HCT116 (cell line): ENCODE measurements around the gene IGF2R. TPM values are rescaled to one million over a fixed set of nuclear protein-coding genes. Genes with fewer than 3 reads are reported as not detected.
"Not testable (repeated sequence)": the region's sequence is repeated elsewhere in the genome, so short reads cannot be mapped to it uniquely, and the experiment has no call there.

Experiments used
- ATAC-seq: fragments of 200-7000 bp; cut with Tn5 transposase; 2 replicates; pipeline ENCODE4 v1.9.1; 2020; ENCODE audit warnings: mild to moderate bottlenecking, moderate library complexity
- BruUV-seq: library from RNA; stranded (reverse); fragments of 400-500 nt; replicated peaks from 2 replicates; lab custom pipeline; 2021; lab: Mats Ljungman, UMichigan
- CTCF ChIA-PET: fragments of 300-600 bp; sonication (Branson Sonifier 250); formaldehyde crosslinking; loops from one replicate; lab custom pipeline; 2021; ENCODE audit warnings: antibody characterized with exemption; lab: Charles Lee
- POLR2A ChIA-PET: fragments of 300-600, 350-600 bp; sonication (Branson Sonifier 250); formaldehyde crosslinking; loops from one replicate; lab custom pipeline; 2021; ENCODE audit warnings: antibody characterized with exemption; lab: Charles Lee
- RAD21 ChIA-PET, 2 experiments: fragments of 300-600 bp; sonication (Branson Sonifier 250); formaldehyde crosslinking; loops; one replicate each; lab custom pipeline; 2023; ENCODE audit warnings: low total read pairs in 2 of 2; ENCODE audit not compliant: uncharacterized antibody in 2 of 2, unreplicated experiment in 2 of 2, low non-redundant PET in 1 of 2; lab: Charles Lee
- DNase-seq: peaks from one replicate; pipeline ENCODE4 v3.0.0-alpha.2; 2010; ENCODE audit warnings: low read depth, low spot score
- H2AFZ ChIP-seq: fragments of 200-600 bp; shearing (Covaris generic), sonication (generic); 2 replicates; pipeline ENCODE4 v1.6.1; 2017; ENCODE audit warnings: low read depth, mixed run types, mixed read lengths, antibody characterized with exemption, low read length; ENCODE audit not compliant: poor library complexity, severe bottlenecking
- H3K27ac ChIP-seq: 2 replicates; pipeline ENCODE4 v1.5.1; 2012; ENCODE audit warnings: low read depth, low read length
- H3K27me3 ChIP-seq: fragments of 200-600 bp; sonication (generic); 2 replicates; pipeline ENCODE4 v1.6.1; 2016; ENCODE audit warnings: mixed run types, low read length, mixed read lengths; ENCODE audit not compliant: insufficient read depth
- H3K36me3 ChIP-seq, 2 experiments: fragments of 200-500 bp in 1 of 2; fragments of 200-600 bp in 1 of 2; sonication (Bioruptor generic) in 1 of 2; sonication (generic) in 1 of 2; 2 replicates each; pipeline versions ENCODE4 v1.5.1 to v1.6.1; 2014 to 2016; ENCODE audit warnings: low read length in 2 of 2, inconsistent platforms in 1 of 2, mixed read lengths in 1 of 2, mixed run types in 1 of 2; ENCODE audit not compliant: insufficient read depth in 2 of 2, control insufficient read depth in 1 of 2
- H3K4me1 ChIP-seq, 2 experiments: fragments of 200-600 bp in 1 of 2; sonication (generic) in 1 of 2; 2 replicates each; pipeline versions ENCODE4 v1.5.1 to v1.6.1; 2012 to 2017; ENCODE audit warnings: low read length in 2 of 2, inconsistent platforms in 1 of 2, mild to moderate bottlenecking in 1 of 2, mixed read lengths in 1 of 2, mixed run types in 1 of 2, moderate library complexity in 1 of 2; ENCODE audit not compliant: insufficient read depth in 2 of 2, control insufficient read depth in 1 of 2
- H3K4me2 ChIP-seq: fragments of 200-600 bp; sonication (generic); 2 replicates; pipeline ENCODE4 v1.6.1; 2017; ENCODE audit warnings: mixed run types, low read length, mixed read lengths
- H3K4me3 ChIP-seq, 2 experiments: fragments of 200-600 bp in 1 of 2; sonication (generic) in 1 of 2; replicated peaks in 1 of 2; 2 replicates each; pipeline ENCODE4 v1.5.1; 2011 to 2016; ENCODE audit warnings: low read length in 2 of 2, control low read depth in 1 of 2, low read depth in 1 of 2, mild to moderate bottlenecking in 1 of 2, mixed read lengths in 1 of 2, mixed run types in 1 of 2
- H3K79me2 ChIP-seq: fragments of 200-600 bp; sonication (generic); 2 replicates; pipeline ENCODE4 v1.6.1; 2017; ENCODE audit warnings: mild to moderate bottlenecking, mixed run types, low read length, moderate library complexity, mixed read lengths; ENCODE audit not compliant: insufficient read depth
- H3K9ac ChIP-seq: fragments of 200-600 bp; sonication (generic); 2 replicates; pipeline ENCODE4 v1.6.1; 2016; ENCODE audit warnings: low read length, mixed read lengths
- H3K9me2 ChIP-seq: fragments of 200-600 bp; sonication (generic), shearing (Covaris generic); 2 replicates; pipeline ENCODE4 v1.6.1; 2017; ENCODE audit warnings: mixed run types, mild to moderate bottlenecking, moderate library complexity; ENCODE audit not compliant: insufficient read depth
- H3K9me3 ChIP-seq, 2 experiments: fragments of 200-500 bp in 1 of 2; fragments of 200-600 bp in 1 of 2; sonication (Bioruptor generic) in 1 of 2; sonication (generic) in 1 of 2; 2 replicates each; pipeline ENCODE4 v1.6.1; 2014 to 2017; ENCODE audit warnings: low read length in 2 of 2, mixed read lengths in 2 of 2, inconsistent platforms in 1 of 2, low read depth in 1 of 2, mild to moderate bottlenecking in 1 of 2, mixed run types in 1 of 2, moderate library complexity in 1 of 2; ENCODE audit not compliant: control insufficient read depth in 1 of 2, insufficient read depth in 1 of 2
- H4K20me1 ChIP-seq: fragments of 200-600 bp; sonication (generic), shearing (Covaris generic); 2 replicates; pipeline ENCODE4 v1.6.1; 2017; ENCODE audit warnings: mixed run types, mild to moderate bottlenecking, moderate library complexity; ENCODE audit not compliant: insufficient read depth
- EGR1 ChIP-seq: IDR thresholded peaks from 2 replicates; pipeline ENCODE4 v1.6.1; 2012; ENCODE audit warnings: low read depth
- ELF1 ChIP-seq: IDR thresholded peaks from 2 replicates; pipeline ENCODE4 v1.6.1; 2012; ENCODE audit warnings: low read depth, borderline replicate concordance
- FOSL1 ChIP-seq: IDR thresholded peaks from 2 replicates; pipeline ENCODE4 v1.6.1; 2012; ENCODE audit warnings: low read depth
- POLR2AphosphoS5 ChIP-seq: IDR thresholded peaks from 2 replicates; pipeline ENCODE4 v1.6.1; 2011; ENCODE audit warnings: mild to moderate bottlenecking, low read depth, low read length, moderate library complexity
- RAD21 ChIP-seq: IDR thresholded peaks from 2 replicates; pipeline ENCODE4 v1.6.1; 2012; ENCODE audit warnings: low read depth, mild to moderate bottlenecking
- SRF ChIP-seq: IDR thresholded peaks from 2 replicates; pipeline ENCODE4 v1.6.1; 2012; ENCODE audit warnings: low read depth
- intact Hi-C: fragments of 100-400 bp; cut with micrococcal nuclease; formaldehyde crosslinking; loops from 2 replicates; pipeline ENCODE4 v1.10.0; 2022
- total RNA-seq: library from RNA; stranded (reverse); gene quantifications from one replicate; pipeline ENCODE4 v1.2.1, GENCODE V29; 2021; ENCODE audit not compliant: unreplicated experiment
- TF ChIP-seq, protein P1 (sequence below): IDR thresholded peaks from 2 replicates; pipeline ENCODE4 v1.6.1; 2012; ENCODE audit warnings: low read depth
- TF ChIP-seq, protein P2 (sequence below): IDR thresholded peaks from 2 replicates; pipeline ENCODE4 v1.6.1; 2012
- TF ChIP-seq, protein P3 (sequence below): IDR thresholded peaks from 2 replicates; pipeline ENCODE4 v1.6.1; 2011; ENCODE audit warnings: mild to moderate bottlenecking, low read length, moderate library complexity; ENCODE audit not compliant: insufficient replicate concordance; ENCODE audit errors: extremely low read depth

The IGF2R gene
- total RNA-seq, 1 experiment from 2014 or later: 37.0 TPM

DNA sequence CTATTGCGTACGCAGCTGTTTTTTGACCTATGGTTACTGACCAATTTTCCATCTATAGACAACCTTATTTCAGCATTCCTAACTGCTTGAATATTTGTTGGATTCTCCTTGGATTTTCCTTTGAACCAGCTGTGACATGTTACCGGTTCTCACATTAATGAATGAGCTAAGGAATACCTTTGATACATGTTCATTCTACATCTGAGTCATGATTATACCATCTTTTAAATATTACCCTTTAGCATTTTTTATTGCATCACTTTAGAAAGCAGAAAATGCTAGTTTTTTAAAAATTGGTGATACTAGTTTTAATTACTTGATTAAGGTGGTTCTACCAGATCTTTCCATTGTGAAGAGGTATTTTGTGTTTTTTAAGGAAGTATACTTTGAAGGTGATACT is 1.9 kb upstream of the IGF2R start:
- ChIA-PET RAD21 (no interaction called here), POLR2A (no interaction called here), CTCF (no interaction called here)
- Histone ChIP-seq H3K36me3 (no peaks in the 10 kb centered on the region), H3K4me2 (no peak overlapping the region), H3K79me2 (peaks cover 21% of the 10 kb centered on the region), H3K9ac (no peak overlapping the region), H3K9me3 (no peaks in the 10 kb centered on the region), H3K27ac (no peak overlapping the region), H2AFZ (no peak overlapping the region), H3K4me1 (peaks cover 8 to 20% of the 10 kb centered on the region in 2 experiments; a peak in 2 of 4 replicates), H3K9me2 (no peaks in the 10 kb centered on the region), H3K4me3 (no peak overlapping the region), H3K27me3 (peaks cover 12% of the 10 kb centered on the region; the same call in 1 of the 2 replicates), H4K20me1 (no peaks in the 10 kb centered on the region)
- intact Hi-C loops: loop anchor here (5.0 kb wide), 1 partner anchor 180 kb away; the partner anchor contains the start of gene TCP1
- ATAC-seq (no peak), DNase-seq (no peak)
- no TSS peak for BruUV-seq
- TF ChIP-seq EGR1 (no peak), POLR2AphosphoS5 (no peak), RAD21 (no peak), FOSL1 (no peak), ELF1 (no peak), SRF (no peak)
- TF ChIP-seq, protein P1, sequence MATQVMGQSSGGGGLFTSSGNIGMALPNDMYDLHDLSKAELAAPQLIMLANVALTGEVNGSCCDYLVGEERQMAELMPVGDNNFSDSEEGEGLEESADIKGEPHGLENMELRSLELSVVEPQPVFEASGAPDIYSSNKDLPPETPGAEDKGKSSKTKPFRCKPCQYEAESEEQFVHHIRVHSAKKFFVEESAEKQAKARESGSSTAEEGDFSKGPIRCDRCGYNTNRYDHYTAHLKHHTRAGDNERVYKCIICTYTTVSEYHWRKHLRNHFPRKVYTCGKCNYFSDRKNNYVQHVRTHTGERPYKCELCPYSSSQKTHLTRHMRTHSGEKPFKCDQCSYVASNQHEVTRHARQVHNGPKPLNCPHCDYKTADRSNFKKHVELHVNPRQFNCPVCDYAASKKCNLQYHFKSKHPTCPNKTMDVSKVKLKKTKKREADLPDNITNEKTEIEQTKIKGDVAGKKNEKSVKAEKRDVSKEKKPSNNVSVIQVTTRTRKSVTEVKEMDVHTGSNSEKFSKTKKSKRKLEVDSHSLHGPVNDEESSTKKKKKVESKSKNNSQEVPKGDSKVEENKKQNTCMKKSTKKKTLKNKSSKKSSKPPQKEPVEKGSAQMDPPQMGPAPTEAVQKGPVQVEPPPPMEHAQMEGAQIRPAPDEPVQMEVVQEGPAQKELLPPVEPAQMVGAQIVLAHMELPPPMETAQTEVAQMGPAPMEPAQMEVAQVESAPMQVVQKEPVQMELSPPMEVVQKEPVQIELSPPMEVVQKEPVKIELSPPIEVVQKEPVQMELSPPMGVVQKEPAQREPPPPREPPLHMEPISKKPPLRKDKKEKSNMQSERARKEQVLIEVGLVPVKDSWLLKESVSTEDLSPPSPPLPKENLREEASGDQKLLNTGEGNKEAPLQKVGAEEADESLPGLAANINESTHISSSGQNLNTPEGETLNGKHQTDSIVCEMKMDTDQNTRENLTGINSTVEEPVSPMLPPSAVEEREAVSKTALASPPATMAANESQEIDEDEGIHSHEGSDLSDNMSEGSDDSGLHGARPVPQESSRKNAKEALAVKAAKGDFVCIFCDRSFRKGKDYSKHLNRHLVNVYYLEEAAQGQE: no peak
- TF ChIP-seq, protein P2, sequence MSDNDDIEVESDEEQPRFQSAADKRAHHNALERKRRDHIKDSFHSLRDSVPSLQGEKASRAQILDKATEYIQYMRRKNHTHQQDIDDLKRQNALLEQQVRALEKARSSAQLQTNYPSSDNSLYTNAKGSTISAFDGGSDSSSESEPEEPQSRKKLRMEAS: no peak
- TF ChIP-seq, protein P3, sequence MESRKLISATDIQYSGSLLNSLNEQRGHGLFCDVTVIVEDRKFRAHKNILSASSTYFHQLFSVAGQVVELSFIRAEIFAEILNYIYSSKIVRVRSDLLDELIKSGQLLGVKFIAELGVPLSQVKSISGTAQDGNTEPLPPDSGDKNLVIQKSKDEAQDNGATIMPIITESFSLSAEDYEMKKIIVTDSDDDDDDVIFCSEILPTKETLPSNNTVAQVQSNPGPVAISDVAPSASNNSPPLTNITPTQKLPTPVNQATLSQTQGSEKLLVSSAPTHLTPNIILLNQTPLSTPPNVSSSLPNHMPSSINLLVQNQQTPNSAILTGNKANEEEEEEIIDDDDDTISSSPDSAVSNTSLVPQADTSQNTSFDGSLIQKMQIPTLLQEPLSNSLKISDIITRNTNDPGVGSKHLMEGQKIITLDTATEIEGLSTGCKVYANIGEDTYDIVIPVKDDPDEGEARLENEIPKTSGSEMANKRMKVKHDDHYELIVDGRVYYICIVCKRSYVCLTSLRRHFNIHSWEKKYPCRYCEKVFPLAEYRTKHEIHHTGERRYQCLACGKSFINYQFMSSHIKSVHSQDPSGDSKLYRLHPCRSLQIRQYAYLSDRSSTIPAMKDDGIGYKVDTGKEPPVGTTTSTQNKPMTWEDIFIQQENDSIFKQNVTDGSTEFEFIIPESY: no peak

DNA sequence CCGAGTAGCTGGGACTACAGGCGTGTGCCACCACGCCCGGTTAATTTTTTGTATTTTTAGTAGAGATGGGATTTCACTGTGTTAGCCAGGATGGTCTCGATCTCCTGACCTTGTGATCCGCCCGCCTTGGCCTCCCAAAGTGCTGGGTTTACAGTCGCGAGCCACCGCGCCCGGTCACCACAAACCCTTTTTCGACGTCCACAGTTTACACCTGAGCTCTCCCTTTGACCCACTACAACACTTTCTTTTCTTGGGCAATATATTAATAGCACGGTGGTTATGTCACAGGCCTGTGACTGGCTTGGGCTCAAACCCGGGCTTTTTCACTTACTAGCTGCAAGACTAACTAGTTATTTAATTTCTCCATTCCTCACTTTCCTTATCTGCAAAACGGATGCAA is 1.3 kb upstream of the IGF2R start:
- Histone ChIP-seq H3K79me2 (peaks cover 28% of the 10 kb centered on the region), H3K4me2 (peak overlapping the region; percentile 82), H3K9ac (peak overlapping the region; percentile 70; the same call in 1 of the 2 replicates), H3K4me1 (peaks cover 8 to 20% of the 10 kb centered on the region in 2 experiments; a peak in 2 of 4 replicates), H3K27me3 (peaks cover 12% of the 10 kb centered on the region; the same call in 1 of the 2 replicates)
- BruUV-seq, ATAC-seq, CTCF ChIA-PET, H3K36me3 ChIP-seq, RAD21 ChIA-PET, POLR2A ChIA-PET, DNase-seq, H4K20me1 ChIP-seq, H3K9me2 ChIP-seq, H2AFZ ChIP-seq, H3K4me3 ChIP-seq, H3K27ac ChIP-seq, H3K9me3 ChIP-seq: not testable (repeated sequence)
- intact Hi-C loops: loop anchor here (5.0 kb wide), 1 partner anchor 180 kb away; the partner anchor contains the start of gene TCP1
